ENCODE measurements around the gene LRRC49.

- TF ChIP-seq POLR2AphosphoS5 (IDR thresholded peaks at IDR 0.05; ENCODE audit: low read depth, low read length) (no peak), POLR2A (IDR thresholded peaks at IDR 0.05; ENCODE audit: low read depth, low read length) (no peak)
Observed at GRCh38 chr15:71015342-71015741, 122.7 kb downstream of the LRRC49 start.
